ENCODE data around the gene OR10J1. TPM values are rescaled to one million over a fixed set of nuclear protein-coding genes. Genes with fewer than 3 reads are reported as not detected.

Gene OR10J1
- total and polyA plus RNA-seq, 2 experiments from 2014 or later, result not detected

- Histone ChIP-seq H4K20me1 (ENCODE audit: insufficient read depth, poor library complexity, severe bottlenecking) (no peaks in the 10 kb centered on the region), H3K4me1 (ENCODE audit: insufficient read depth) (no peaks in the 10 kb centered on the region), H3K4me2 (no peak overlapping the region), H3K9me2 (replicated peaks; ENCODE audit: insufficient read depth) (no peaks in the 10 kb centered on the region), H3K36me3 (replicated peaks; ENCODE audit: insufficient read depth, low read depth) (no peaks in the 10 kb centered on the region), H3K79me2 (no peaks in the 10 kb centered on the region), H3K27ac (no peak overlapping the region), H3K27me3 (no peaks in the 10 kb centered on the region), H2AFZ (no peak overlapping the region), H3K4me3 (no peak overlapping the region), H3K9me3 (ENCODE audit: low read depth) (peaks cover 4% of the 10 kb centered on the region)
- no peak for DNase-seq (ENCODE audit: low spot score)
- TF ChIP-seq EZH2phosphoT487 (IDR thresholded peaks at IDR 0.05; ENCODE audit: low read depth, severe bottlenecking, unreplicated experiment) (no peak), CTCF (IDR thresholded peaks at IDR 0.05; ENCODE audit: poor library complexity) (no peak), EZH2 (IDR thresholded peaks at IDR 0.05; ENCODE audit: borderline replicate concordance) (no peak)
- WGBS (ENCODE audit: low lambda C conversion rate, missing lambda C conversion rate), result 74% methylated on average over 8 of the region's 8 CpGs
Observed at GRCh38 chr1:159421821-159422220, 17.7 kb upstream of the OR10J1 start.

GRCh38 chr1:159428536-159428935, 11.0 kb upstream of the OR10J1 start:
- 59% methylated on average over 3 of the region's 3 CpGs for WGBS (ENCODE audit: low lambda C conversion rate, missing lambda C conversion rate)
- H3K79me2 ChIP-seq, result no peaks in the 10 kb centered on the region
- no peak for DNase-seq (ENCODE audit: low spot score)
- no peaks in the 10 kb centered on the region for H4K20me1 ChIP-seq (ENCODE audit: insufficient read depth, poor library complexity, severe bottlenecking)
- no peaks in the 10 kb centered on the region for H3K9me2 ChIP-seq (replicated peaks; ENCODE audit: insufficient read depth)
- no peaks in the 10 kb centered on the region for H3K9me3 ChIP-seq (ENCODE audit: low read depth)
- H3K4me3 ChIP-seq, result no peak overlapping the region
- no peak overlapping the region for H3K4me2 ChIP-seq
- H3K4me1 ChIP-seq (ENCODE audit: insufficient read depth), result no peaks in the 10 kb centered on the region
- no peak overlapping the region for H3K27ac ChIP-seq
- no peak for TF ChIP-seq EZH2phosphoT487 (IDR thresholded peaks at IDR 0.05; ENCODE audit: low read depth, severe bottlenecking, unreplicated experiment)
- TF ChIP-seq CTCF (IDR thresholded peaks at IDR 0.05; ENCODE audit: poor library complexity), result no peak
- no peak for TF ChIP-seq EZH2 (IDR thresholded peaks at IDR 0.05; ENCODE audit: borderline replicate concordance)
- H3K27me3 ChIP-seq, result no peaks in the 10 kb centered on the region
- H3K36me3 ChIP-seq (replicated peaks; ENCODE audit: insufficient read depth, low read depth), result no peaks in the 10 kb centered on the region
- no peak overlapping the region for H2AFZ ChIP-seq

- Histone ChIP-seq H3K9me3 (ENCODE audit: low read depth) (no peaks in the 10 kb centered on the region), H3K9me2 (replicated peaks; ENCODE audit: insufficient read depth) (no peaks in the 10 kb centered on the region), H3K4me2 (no peak overlapping the region), H4K20me1 (ENCODE audit: insufficient read depth, poor library complexity, severe bottlenecking) (no peaks in the 10 kb centered on the region), H3K4me3 (no peak overlapping the region), H3K36me3 (replicated peaks; ENCODE audit: insufficient read depth, low read depth) (no peaks in the 10 kb centered on the region), H2AFZ (no peak overlapping the region), H3K27me3 (no peaks in the 10 kb centered on the region), H3K79me2 (no peaks in the 10 kb centered on the region), H3K27ac (no peak overlapping the region), H3K4me1 (ENCODE audit: insufficient read depth) (no peaks in the 10 kb centered on the region)
- 45% methylated on average over 4 of the region's 4 CpGs for WGBS (ENCODE audit: low lambda C conversion rate, missing lambda C conversion rate)
- no peak for TF ChIP-seq EZH2 (IDR thresholded peaks at IDR 0.05; ENCODE audit: borderline replicate concordance)
- TF ChIP-seq CTCF (IDR thresholded peaks at IDR 0.05; ENCODE audit: poor library complexity), result no peak
- TF ChIP-seq EZH2phosphoT487 (IDR thresholded peaks at IDR 0.05; ENCODE audit: low read depth, severe bottlenecking, unreplicated experiment), result no peak
- no peak for DNase-seq (ENCODE audit: low spot score)
Observed at GRCh38 chr1:159429074-159429861, 10.3 kb upstream of the OR10J1 start.
